ENCODE results near the gene ZNF746. TPM values are rescaled to one million over a fixed set of nuclear protein-coding genes. Genes with fewer than 3 reads are reported as not detected.

Gene ZNF746
- total and polyA plus RNA-seq, 4 donors: 8.9 to 25.1 (median 17.1) TPM

- Histone ChIP-seq H3K4me3 (no peak overlapping the region), H3K9ac (ENCODE audit: insufficient read depth in 1 of 2, low read length in 2 of 2) (no peak overlapping the region), H3K27me3 (ENCODE audit: control insufficient read depth in 3 of 3, insufficient read depth in 3 of 3, low read length in 2 of 3) (no peaks in the 10 kb centered on the region), H3K4me1 (ENCODE audit: control insufficient read depth in 5 of 5, insufficient read depth in 5 of 5, low read length in 5 of 5) (no peaks in the 10 kb centered on the region), H3K9me3 (ENCODE audit: control insufficient read depth in 4 of 4, insufficient read depth in 3 of 4, low read length in 3 of 4) (peaks cover 0 to 5% (median 0%) of the 10 kb centered on the region in 4 donors), H3K27ac (ENCODE audit: low read depth in 1 of 2, low read length in 1 of 2) (no peak overlapping the region), H3K36me3 (ENCODE audit: control insufficient read depth in 4 of 4, insufficient read depth in 4 of 4, low read length in 4 of 4) (peaks cover 3 to 18% (median 14%) of the 10 kb centered on the region in 4 donors)
- 93 to 95% methylated on average over 8 of the region's 8 CpGs for WGBS, 2 donors
- TF ChIP-seq CTCF (IDR thresholded peaks at IDR 0.05; ENCODE audit: control extremely low read depth, extremely low read depth): no peak
- ATAC-seq (ENCODE audit: insufficient read depth, low FRiP score): no peak
- DNase-seq: no peak
Observed at GRCh38 chr7:149469806-149470205, 27.8 kb downstream of the ZNF746 start.

DNA sequence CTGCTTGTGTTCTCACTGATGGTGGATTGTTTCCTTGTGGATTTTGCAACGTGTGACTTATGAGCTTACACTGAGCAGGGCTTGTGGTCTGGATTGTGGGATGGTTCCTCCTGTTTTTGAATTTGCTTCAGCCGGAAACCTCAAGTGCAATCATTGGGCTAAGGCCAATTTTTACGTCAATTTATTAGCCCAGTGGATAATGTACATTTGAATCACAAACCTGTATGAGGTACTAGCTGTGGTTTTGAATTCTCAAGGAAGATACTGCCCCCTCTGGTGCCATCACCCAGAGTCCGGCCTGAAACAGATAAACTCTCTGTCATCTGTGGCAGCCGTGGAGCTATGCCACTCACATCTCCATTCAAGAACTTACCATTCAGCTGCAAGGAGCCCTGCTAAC is 29.4 kb downstream of the ZNF746 start:
- Histone ChIP-seq H3K27me3 (ENCODE audit: control insufficient read depth in 3 of 3, insufficient read depth in 3 of 3, low read length in 2 of 3) (no peaks in the 10 kb centered on the region), H3K4me1 (ENCODE audit: control insufficient read depth in 5 of 5, insufficient read depth in 5 of 5, low read length in 5 of 5) (no peaks in the 10 kb centered on the region), H3K36me3 (ENCODE audit: control insufficient read depth in 4 of 4, insufficient read depth in 4 of 4, low read length in 4 of 4) (peaks cover 0 to 6% (median 5%) of the 10 kb centered on the region in 4 donors), H3K9me3 (ENCODE audit: control insufficient read depth in 4 of 4, insufficient read depth in 3 of 4, low read length in 3 of 4) (peaks cover 0 to 5% (median 0%) of the 10 kb centered on the region in 4 donors), H3K9ac (ENCODE audit: insufficient read depth in 1 of 2, low read length in 2 of 2) (no peak overlapping the region), H3K27ac (ENCODE audit: low read depth in 1 of 2, low read length in 1 of 2) (no peak overlapping the region), H3K4me3 (no peak overlapping the region)
- DNase-seq (no peak), ATAC-seq (ENCODE audit: insufficient read depth, low FRiP score) (no peak)
- TF ChIP-seq CTCF (IDR thresholded peaks at IDR 0.05; ENCODE audit: control extremely low read depth, extremely low read depth): no peak
- WGBS, 2 donors: 67 to 68% methylated on average over 5 of the region's 5 CpGs

DNA sequence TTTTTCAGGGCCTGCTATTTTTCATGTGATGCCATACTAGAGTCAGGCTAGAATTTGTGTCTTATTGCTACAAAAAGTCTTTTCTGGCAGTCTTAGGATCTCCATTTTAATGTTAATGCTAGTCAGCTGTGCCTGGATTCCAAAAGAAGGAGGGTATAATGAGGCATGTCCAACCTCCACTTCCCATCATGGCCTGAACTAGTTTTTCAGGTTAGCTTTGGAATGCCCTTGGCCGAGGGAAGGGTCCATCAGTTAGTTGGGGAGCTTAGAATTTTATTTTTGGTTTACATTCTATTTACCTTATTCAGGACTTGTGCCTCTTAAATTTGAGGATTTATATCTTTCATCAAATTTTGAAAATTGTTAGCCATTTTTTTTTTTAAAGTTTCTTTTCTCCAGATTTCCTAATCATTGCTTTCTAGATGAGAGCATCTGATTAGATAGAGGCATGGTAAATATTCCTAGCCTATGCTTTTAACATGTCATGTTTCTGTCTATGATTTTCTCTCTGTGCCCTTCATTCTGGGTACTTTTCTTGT is 30.2 kb downstream of the ZNF746 start:
- WGBS, 2 donors: 78 to 86% methylated on average over 1 of the region's 1 CpG
- ATAC-seq (ENCODE audit: insufficient read depth, low FRiP score): no peak
- no peak for DNase-seq
- Histone ChIP-seq H3K9me3 (ENCODE audit: control insufficient read depth in 4 of 4, insufficient read depth in 3 of 4, low read length in 3 of 4) (peaks cover 0 to 5% (median 0%) of the 10 kb centered on the region in 4 donors), H3K27ac (ENCODE audit: low read depth in 1 of 2, low read length in 1 of 2) (no peak overlapping the region), H3K27me3 (ENCODE audit: control insufficient read depth in 3 of 3, insufficient read depth in 3 of 3, low read length in 2 of 3) (no peaks in the 10 kb centered on the region), H3K9ac (ENCODE audit: insufficient read depth in 1 of 2, low read length in 2 of 2) (no peak overlapping the region), H3K4me1 (ENCODE audit: control insufficient read depth in 5 of 5, insufficient read depth in 5 of 5, low read length in 5 of 5) (no peaks in the 10 kb centered on the region), H3K4me3 (no peak overlapping the region), H3K36me3 (ENCODE audit: control insufficient read depth in 4 of 4, insufficient read depth in 4 of 4, low read length in 4 of 4) (peaks cover 0 to 2% (median 0%) of the 10 kb centered on the region in 4 donors)
- no peak for TF ChIP-seq CTCF (IDR thresholded peaks at IDR 0.05; ENCODE audit: control extremely low read depth, extremely low read depth)

GRCh38 chr7:149466364-149466763 is 31.2 kb downstream of the ZNF746 start:
- Histone ChIP-seq H3K9ac (ENCODE audit: insufficient read depth in 1 of 2, low read length in 2 of 2) (no peak overlapping the region), H3K9me3 (ENCODE audit: control insufficient read depth in 4 of 4, insufficient read depth in 3 of 4, low read length in 3 of 4) (peaks cover 0 to 5% (median 0%) of the 10 kb centered on the region in 4 donors), H3K36me3 (ENCODE audit: control insufficient read depth in 4 of 4, insufficient read depth in 4 of 4, low read length in 4 of 4) (no peaks in the 10 kb centered on the region), H3K27ac (ENCODE audit: low read depth in 1 of 2, low read length in 1 of 2) (no peak overlapping the region), H3K4me3 (no peak overlapping the region), H3K4me1 (ENCODE audit: control insufficient read depth in 5 of 5, insufficient read depth in 5 of 5, low read length in 5 of 5) (no peaks in the 10 kb centered on the region), H3K27me3 (ENCODE audit: control insufficient read depth in 3 of 3, insufficient read depth in 3 of 3, low read length in 2 of 3) (no peaks in the 10 kb centered on the region)
- ATAC-seq (ENCODE audit: insufficient read depth, low FRiP score) (no peak), DNase-seq (no peak)
- no peak for TF ChIP-seq CTCF (IDR thresholded peaks at IDR 0.05; ENCODE audit: control extremely low read depth, extremely low read depth)
